IgD-negative memory B cell (primary cell): ENCODE results near the gene SHTN1. TPM values are rescaled to one million over a fixed set of nuclear protein-coding genes. Genes with fewer than 3 reads are reported as not detected.

Experiments
- H3K27ac Mint-ChIP-seq, 3 donors: one replicate each; pipeline ENCODE4 v1.8.0; 2020 to 2022; ENCODE audit warnings: mild to moderate bottlenecking in 3 of 3, mixed read lengths in 3 of 3, moderate library complexity in 1 of 3
- H3K27me3 Mint-ChIP-seq: one replicate; pipeline ENCODE4 v1.8.0; 2021; ENCODE audit warnings: mixed read lengths
- H3K36me3 Mint-ChIP-seq: one replicate; pipeline ENCODE4 v1.8.0; 2020; ENCODE audit warnings: mild to moderate bottlenecking, mixed read lengths
- H3K4me1 Mint-ChIP-seq, 3 donors: one replicate each; pipeline ENCODE4 v1.8.0; 2020 to 2022; ENCODE audit warnings: mixed read lengths in 3 of 3, mild to moderate bottlenecking in 1 of 3
- H3K4me3 Mint-ChIP-seq, 4 donors: one replicate each; pipeline ENCODE4 v1.8.0; 2020 to 2022; ENCODE audit warnings: mild to moderate bottlenecking in 4 of 4, mixed read lengths in 4 of 4, moderate library complexity in 3 of 4
- H3K9me3 Mint-ChIP-seq, 3 donors: one replicate each; pipeline ENCODE4 v1.8.0; 2020 to 2021; ENCODE audit warnings: mixed read lengths in 3 of 3, mild to moderate bottlenecking in 1 of 3
- polyA plus RNA-seq: library from polyadenylated mRNA; unstranded; fragments of 300-500 nt; fragmentation: Illumina TruSeq; gene quantifications from one replicate; pipeline ENCODE4 v1.2.3, GENCODE V29; 2021

Gene SHTN1
- polyA plus RNA-seq, 1 donor from 2014 or later: 0.04 TPM

- no peak overlapping the region for H3K27ac Mint-ChIP-seq
- no peaks in the 10 kb centered on the region for H3K9me3 Mint-ChIP-seq
- no peaks in the 10 kb centered on the region for H3K27me3 Mint-ChIP-seq
- H3K4me3 Mint-ChIP-seq: no peak overlapping the region
- no peaks in the 10 kb centered on the region for H3K4me1 Mint-ChIP-seq
- H3K36me3 Mint-ChIP-seq: no peaks in the 10 kb centered on the region
These were observed 89.6 kb downstream of the SHTN1 start for GRCh38 chr10:116915340-116915739.

GRCh38 chr10:116913695-116914094, 91.3 kb downstream of the SHTN1 start:
- H3K36me3 Mint-ChIP-seq: no peaks in the 10 kb centered on the region
- H3K4me1 Mint-ChIP-seq: no peaks in the 10 kb centered on the region
- H3K9me3 Mint-ChIP-seq: no peaks in the 10 kb centered on the region
- H3K27ac Mint-ChIP-seq: no peak overlapping the region
- H3K4me3 Mint-ChIP-seq: no peak overlapping the region
- no peaks in the 10 kb centered on the region for H3K27me3 Mint-ChIP-seq

GRCh38 chr10:116912162-116912561, 92.8 kb downstream of the SHTN1 start:
- no peaks in the 10 kb centered on the region for H3K27me3 Mint-ChIP-seq
- no peaks in the 10 kb centered on the region for H3K4me1 Mint-ChIP-seq
- H3K27ac Mint-ChIP-seq: no peak overlapping the region
- H3K4me3 Mint-ChIP-seq: no peak overlapping the region
- no peaks in the 10 kb centered on the region for H3K9me3 Mint-ChIP-seq
- H3K36me3 Mint-ChIP-seq: no peaks in the 10 kb centered on the region

GRCh38 chr10:116910910-116911309, 94.1 kb downstream of the SHTN1 start:
- Mint-ChIP-seq H3K27me3 (no peaks in the 10 kb centered on the region), H3K9me3 (peaks cover 0 to 2% (median 0%) of the 10 kb centered on the region in 3 donors), H3K4me1 (no peaks in the 10 kb centered on the region), H3K27ac (no peak overlapping the region), H3K36me3 (no peaks in the 10 kb centered on the region), H3K4me3 (no peak overlapping the region)

GRCh38 chr10:116909307-116909706, 95.7 kb downstream of the SHTN1 start:
- Mint-ChIP-seq H3K27me3 (no peaks in the 10 kb centered on the region), H3K27ac (no peak overlapping the region), H3K36me3 (no peaks in the 10 kb centered on the region), H3K4me3 (no peak overlapping the region), H3K9me3 (peaks cover 0 to 2% (median 0%) of the 10 kb centered on the region in 3 donors), H3K4me1 (no peaks in the 10 kb centered on the region)

GRCh38 chr10:116907245-116907987, 97.6 kb downstream of the SHTN1 start:
- peaks cover 0 to 2% (median 0%) of the 10 kb centered on the region in 3 donors for H3K9me3 Mint-ChIP-seq
- H3K36me3 Mint-ChIP-seq: no peaks in the 10 kb centered on the region
- no peaks in the 10 kb centered on the region for H3K4me1 Mint-ChIP-seq
- H3K27ac Mint-ChIP-seq: no peak overlapping the region
- no peaks in the 10 kb centered on the region for H3K27me3 Mint-ChIP-seq
- no peak overlapping the region for H3K4me3 Mint-ChIP-seq

- Mint-ChIP-seq H3K27ac (no peak overlapping the region), H3K4me3 (no peak overlapping the region), H3K36me3 (no peaks in the 10 kb centered on the region), H3K27me3 (no peaks in the 10 kb centered on the region), H3K9me3 (peaks cover 0 to 2% (median 0%) of the 10 kb centered on the region in 3 donors), H3K4me1 (no peaks in the 10 kb centered on the region)
These were observed 99.2 kb downstream of the SHTN1 start for GRCh38 chr10:116905845-116906210.

- no peaks in the 10 kb centered on the region for H3K9me3 Mint-ChIP-seq
- H3K27me3 Mint-ChIP-seq: no peaks in the 10 kb centered on the region
- H3K4me1 Mint-ChIP-seq: no peaks in the 10 kb centered on the region
- H3K27ac Mint-ChIP-seq: no peak overlapping the region
- no peaks in the 10 kb centered on the region for H3K36me3 Mint-ChIP-seq
- no peak overlapping the region for H3K4me3 Mint-ChIP-seq
These were observed 105.4 kb downstream of the SHTN1 start for GRCh38 chr10:116899626-116900025.

- H3K27ac Mint-ChIP-seq: no peak overlapping the region
- no peaks in the 10 kb centered on the region for H3K36me3 Mint-ChIP-seq
- peaks cover 0 to 7% (median 0%) of the 10 kb centered on the region in 3 donors for H3K4me1 Mint-ChIP-seq
- H3K4me3 Mint-ChIP-seq: peak overlapping the region in 1 of 4 donors; percentile 23
- no peaks in the 10 kb centered on the region for H3K9me3 Mint-ChIP-seq
- peaks cover 13% of the 10 kb centered on the region for H3K27me3 Mint-ChIP-seq
These were observed 111.3 kb downstream of the SHTN1 start for GRCh38 chr10:116893686-116894037.

- H3K9me3 Mint-ChIP-seq: no peaks in the 10 kb centered on the region
- H3K4me1 Mint-ChIP-seq: peaks cover 0 to 7% (median 0%) of the 10 kb centered on the region in 3 donors
- peak overlapping the region in 2 of 4 donors; percentile 23 to 28 for H3K4me3 Mint-ChIP-seq
- H3K36me3 Mint-ChIP-seq: no peaks in the 10 kb centered on the region
- H3K27ac Mint-ChIP-seq: no peak overlapping the region
- H3K27me3 Mint-ChIP-seq: peaks cover 15% of the 10 kb centered on the region
These were observed 111.9 kb downstream of the SHTN1 start for GRCh38 chr10:116892907-116893685.

- peaks cover 0 to 7% (median 0%) of the 10 kb centered on the region in 3 donors for H3K4me1 Mint-ChIP-seq
- H3K27ac Mint-ChIP-seq: no peak overlapping the region
- no peaks in the 10 kb centered on the region for H3K36me3 Mint-ChIP-seq
- H3K9me3 Mint-ChIP-seq: no peaks in the 10 kb centered on the region
- H3K27me3 Mint-ChIP-seq: peaks cover 16% of the 10 kb centered on the region
- no peak overlapping the region for H3K4me3 Mint-ChIP-seq
These were observed 113.8 kb downstream of the SHTN1 start for GRCh38 chr10:116891208-116891607.

- H3K27ac Mint-ChIP-seq: no peak overlapping the region
- peaks cover 18% of the 10 kb centered on the region for H3K27me3 Mint-ChIP-seq
- no peaks in the 10 kb centered on the region for H3K36me3 Mint-ChIP-seq
- no peak overlapping the region for H3K4me3 Mint-ChIP-seq
- peaks cover 0 to 6% (median 0%) of the 10 kb centered on the region in 3 donors for H3K4me1 Mint-ChIP-seq
- H3K9me3 Mint-ChIP-seq: no peaks in the 10 kb centered on the region
These were observed 115.9 kb downstream of the SHTN1 start for GRCh38 chr10:116889066-116889465.

GRCh38 chr10:116888380-116889055, 116.5 kb downstream of the SHTN1 start:
- H3K4me1 Mint-ChIP-seq: peaks cover 0 to 6% (median 0%) of the 10 kb centered on the region in 3 donors
- H3K27ac Mint-ChIP-seq: no peak overlapping the region
- H3K4me3 Mint-ChIP-seq: no peak overlapping the region
- H3K9me3 Mint-ChIP-seq: no peaks in the 10 kb centered on the region
- H3K36me3 Mint-ChIP-seq: no peaks in the 10 kb centered on the region
- H3K27me3 Mint-ChIP-seq: peaks cover 18% of the 10 kb centered on the region

GRCh38 chr10:116886772-116887171, 118.2 kb downstream of the SHTN1 start:
- Mint-ChIP-seq H3K4me3 (no peak overlapping the region), H3K27me3 (peaks cover 17% of the 10 kb centered on the region), H3K36me3 (no peaks in the 10 kb centered on the region), H3K4me1 (peaks cover 0 to 2% (median 0%) of the 10 kb centered on the region in 3 donors), H3K27ac (no peak overlapping the region), H3K9me3 (no peaks in the 10 kb centered on the region)

- Mint-ChIP-seq H3K4me1 (no peaks in the 10 kb centered on the region), H3K36me3 (peaks cover 1% of the 10 kb centered on the region), H3K27ac (no peak overlapping the region), H3K4me3 (no peak overlapping the region), H3K9me3 (no peaks in the 10 kb centered on the region), H3K27me3 (peaks cover 5% of the 10 kb centered on the region)
These were observed 122.3 kb downstream of the SHTN1 start for GRCh38 chr10:116882639-116883038.
